ENCODE data around the gene MLXIPL. TPM values are rescaled to one million over a fixed set of nuclear protein-coding genes. Genes with fewer than 3 reads are reported as not detected.

MLXIPL gene
- total RNA-seq, 2 experiments from 2014 or later, result not detected

GRCh38 chr7:73549176-73549575, 75.1 kb downstream of the MLXIPL start:
- Mint-ChIP-seq H3K4me3 (no peak overlapping the region), H3K4me1 (ENCODE audit: low read depth) (peaks cover 31% of the 10 kb centered on the region), H3K27ac (no peak overlapping the region), H3K36me3 (ENCODE audit: low read depth) (peaks cover 21% of the 10 kb centered on the region), H3K27me3 (no peaks in the 10 kb centered on the region), H3K9me3 (no peaks in the 10 kb centered on the region)
- no peak for ATAC-seq
- POLR2A ChIA-PET, result interaction anchor here (1.2 to 1.3 kb wide), 3 partner anchors 11 to 35 kb away, joined by 4 read pairs; partner anchors contain the start of gene BAZ1B
- CTCF ChIA-PET, result interaction anchor here (0.9 to 1.3 kb wide), 2 partner anchors 21 to 58 kb away, joined by 4 read pairs; no protein-coding TSS in a partner anchor
- intact Hi-C loops (cut with micrococcal nuclease), result no loop called here
- TF ChIP-seq, protein P1, sequence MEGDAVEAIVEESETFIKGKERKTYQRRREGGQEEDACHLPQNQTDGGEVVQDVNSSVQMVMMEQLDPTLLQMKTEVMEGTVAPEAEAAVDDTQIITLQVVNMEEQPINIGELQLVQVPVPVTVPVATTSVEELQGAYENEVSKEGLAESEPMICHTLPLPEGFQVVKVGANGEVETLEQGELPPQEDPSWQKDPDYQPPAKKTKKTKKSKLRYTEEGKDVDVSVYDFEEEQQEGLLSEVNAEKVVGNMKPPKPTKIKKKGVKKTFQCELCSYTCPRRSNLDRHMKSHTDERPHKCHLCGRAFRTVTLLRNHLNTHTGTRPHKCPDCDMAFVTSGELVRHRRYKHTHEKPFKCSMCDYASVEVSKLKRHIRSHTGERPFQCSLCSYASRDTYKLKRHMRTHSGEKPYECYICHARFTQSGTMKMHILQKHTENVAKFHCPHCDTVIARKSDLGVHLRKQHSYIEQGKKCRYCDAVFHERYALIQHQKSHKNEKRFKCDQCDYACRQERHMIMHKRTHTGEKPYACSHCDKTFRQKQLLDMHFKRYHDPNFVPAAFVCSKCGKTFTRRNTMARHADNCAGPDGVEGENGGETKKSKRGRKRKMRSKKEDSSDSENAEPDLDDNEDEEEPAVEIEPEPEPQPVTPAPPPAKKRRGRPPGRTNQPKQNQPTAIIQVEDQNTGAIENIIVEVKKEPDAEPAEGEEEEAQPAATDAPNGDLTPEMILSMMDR (IDR thresholded peaks at IDR 0.05), result no peak
- DNase-seq, result no peak

- no peaks in the 10 kb centered on the region for H3K9me3 Mint-ChIP-seq
- DNase-seq (no peak), ATAC-seq (no peak)
- H3K27ac Mint-ChIP-seq, result no peak overlapping the region
- intact Hi-C loops (cut with micrococcal nuclease), result no loop called here
- POLR2A ChIA-PET, result interaction anchor here (0.6 to 2.0 kb wide), 7 partner anchors 9 to 332 kb away, joined by 3 to 7 read pairs (median 3); partner anchors contain the start of genes BAZ1B and BCL7B
- no peak overlapping the region for H3K4me3 Mint-ChIP-seq
- CTCF ChIA-PET, result interaction anchor here (1.4 kb wide), 1 partner anchor 96 kb away, joined by 3 read pairs; no protein-coding TSS in a partner anchor
- peaks cover 27% of the 10 kb centered on the region for H3K4me1 Mint-ChIP-seq (ENCODE audit: low read depth)
- H3K36me3 Mint-ChIP-seq (ENCODE audit: low read depth), result peaks cover 26% of the 10 kb centered on the region
- no peaks in the 10 kb centered on the region for H3K27me3 Mint-ChIP-seq
- TF ChIP-seq, protein P1 (IDR thresholded peaks at IDR 0.05), result no peak
Measured at GRCh38 chr7:73547841-73548240, 76.5 kb downstream of the MLXIPL start.

DNA sequence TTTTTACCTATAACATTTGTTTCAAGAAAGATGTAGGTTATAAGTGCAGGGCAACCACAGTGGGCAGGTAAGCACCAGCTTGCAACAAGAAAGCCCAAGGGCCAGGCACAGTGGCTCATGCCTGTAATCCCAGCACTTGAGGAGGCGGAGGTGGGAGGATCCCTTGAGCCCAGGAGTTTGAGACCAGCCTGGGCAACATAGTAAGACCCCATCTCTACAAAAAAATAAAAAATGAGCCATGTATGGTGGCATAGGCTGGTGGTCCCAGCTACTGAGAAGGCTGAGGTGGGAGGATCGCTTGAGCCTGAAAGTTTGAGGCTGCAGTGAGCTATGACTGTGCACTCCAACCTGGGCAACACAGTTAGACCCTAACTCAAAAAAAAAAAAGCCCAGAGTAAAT, 79.6 kb downstream of the MLXIPL start:
- H3K27me3 Mint-ChIP-seq, result no peaks in the 10 kb centered on the region
- H3K4me3 Mint-ChIP-seq, result no peak overlapping the region
- H3K27ac Mint-ChIP-seq, result no peak overlapping the region
- H3K9me3 Mint-ChIP-seq, result no peaks in the 10 kb centered on the region
- POLR2A ChIA-PET, result interaction anchor here (0.6 to 0.7 kb wide), 2 partner anchors 23 to 44 kb away, joined by 3 to 5 read pairs; no protein-coding TSS in a partner anchor
- CTCF ChIA-PET, result no interaction called here
- peaks cover 21% of the 10 kb centered on the region for H3K4me1 Mint-ChIP-seq (ENCODE audit: low read depth)
- intact Hi-C loops (cut with micrococcal nuclease), result no loop called here
- no peak for ATAC-seq
- TF ChIP-seq, protein P1 (IDR thresholded peaks at IDR 0.05), result no peak
- H3K36me3 Mint-ChIP-seq (ENCODE audit: low read depth), result peaks cover 31% of the 10 kb centered on the region
- DNase-seq, result no peak

Other genes with a start within 250 kb of the MLXIPL start
- under 1 TPM in 1 of 2 experiments, not detected in 1; 0.43 TPM for gene FZD9, start 190.7 kb downstream of the MLXIPL start, total RNA-seq
- gene BAZ1B, start 102.2 kb downstream of the MLXIPL start, total RNA-seq, result 10 to 100 TPM; 82.4 to 82.6 TPM
- 10 to 100 TPM; 42.9 to 50.6 TPM for gene BCL7B, start 66.8 kb downstream of the MLXIPL start, total RNA-seq
- gene TBL2, start 45.9 kb downstream of the MLXIPL start, total RNA-seq, result 10 to 100 TPM; 29.6 to 30.7 TPM
- 1 to 10 TPM in 1 of 2 experiments, under 1 TPM in 1; 0.87 to 1.1 TPM for gene VPS37D, start 43.3 kb upstream of the MLXIPL start, total RNA-seq
- gene DNAJC30, start 58.9 kb upstream of the MLXIPL start, total RNA-seq, result 1 to 10 TPM; 6.7 to 7.0 TPM
- gene BUD23, start 59.1 kb upstream of the MLXIPL start, total RNA-seq, result 100 to 1,000 TPM; 108 TPM
- 10 to 100 TPM; 11.4 to 11.5 TPM for gene STX1A, start 95.1 kb upstream of the MLXIPL start, total RNA-seq
- gene ABHD11, start 114.3 kb upstream of the MLXIPL start, total RNA-seq, result 10 to 100 TPM; 19.0 to 21.5 TPM
- not detected for gene CLDN3, start 145.7 kb upstream of the MLXIPL start, total RNA-seq
- under 1 TPM; 0.20 to 0.72 TPM for gene CLDN4, start 206.5 kb upstream of the MLXIPL start, total RNA-seq
- not detected for gene METTL27, start 218.0 kb upstream of the MLXIPL start, total RNA-seq
- not detected for gene TMEM270, start 236.6 kb upstream of the MLXIPL start, total RNA-seq

Measured in activated CD8-positive, alpha-beta T cell treated with anti-CD3 and anti-CD28 coated beads for 36 hours (primary cell).